ENCODE data around the gene SYPL1.

GRCh38 chr7:106071999-106072714, 40.0 kb downstream of the SYPL1 start:
- TF ChIP-seq, protein P1, sequence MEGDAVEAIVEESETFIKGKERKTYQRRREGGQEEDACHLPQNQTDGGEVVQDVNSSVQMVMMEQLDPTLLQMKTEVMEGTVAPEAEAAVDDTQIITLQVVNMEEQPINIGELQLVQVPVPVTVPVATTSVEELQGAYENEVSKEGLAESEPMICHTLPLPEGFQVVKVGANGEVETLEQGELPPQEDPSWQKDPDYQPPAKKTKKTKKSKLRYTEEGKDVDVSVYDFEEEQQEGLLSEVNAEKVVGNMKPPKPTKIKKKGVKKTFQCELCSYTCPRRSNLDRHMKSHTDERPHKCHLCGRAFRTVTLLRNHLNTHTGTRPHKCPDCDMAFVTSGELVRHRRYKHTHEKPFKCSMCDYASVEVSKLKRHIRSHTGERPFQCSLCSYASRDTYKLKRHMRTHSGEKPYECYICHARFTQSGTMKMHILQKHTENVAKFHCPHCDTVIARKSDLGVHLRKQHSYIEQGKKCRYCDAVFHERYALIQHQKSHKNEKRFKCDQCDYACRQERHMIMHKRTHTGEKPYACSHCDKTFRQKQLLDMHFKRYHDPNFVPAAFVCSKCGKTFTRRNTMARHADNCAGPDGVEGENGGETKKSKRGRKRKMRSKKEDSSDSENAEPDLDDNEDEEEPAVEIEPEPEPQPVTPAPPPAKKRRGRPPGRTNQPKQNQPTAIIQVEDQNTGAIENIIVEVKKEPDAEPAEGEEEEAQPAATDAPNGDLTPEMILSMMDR (conservative IDR thresholded peaks at IDR 0.05; ENCODE audit: low read depth, low read length) = no peak
- TF ChIP-seq EZH2 (IDR thresholded peaks at IDR 0.05; ENCODE audit: borderline replicate concordance, low read depth, low read length, poor library complexity, severe bottlenecking) = no peak
